ENCODE data around the gene RNU6-9.
A peak's percentile ranks its signal among the peaks of the same experiment; 100 is the strongest.

The RNU6-9 gene

DNA sequence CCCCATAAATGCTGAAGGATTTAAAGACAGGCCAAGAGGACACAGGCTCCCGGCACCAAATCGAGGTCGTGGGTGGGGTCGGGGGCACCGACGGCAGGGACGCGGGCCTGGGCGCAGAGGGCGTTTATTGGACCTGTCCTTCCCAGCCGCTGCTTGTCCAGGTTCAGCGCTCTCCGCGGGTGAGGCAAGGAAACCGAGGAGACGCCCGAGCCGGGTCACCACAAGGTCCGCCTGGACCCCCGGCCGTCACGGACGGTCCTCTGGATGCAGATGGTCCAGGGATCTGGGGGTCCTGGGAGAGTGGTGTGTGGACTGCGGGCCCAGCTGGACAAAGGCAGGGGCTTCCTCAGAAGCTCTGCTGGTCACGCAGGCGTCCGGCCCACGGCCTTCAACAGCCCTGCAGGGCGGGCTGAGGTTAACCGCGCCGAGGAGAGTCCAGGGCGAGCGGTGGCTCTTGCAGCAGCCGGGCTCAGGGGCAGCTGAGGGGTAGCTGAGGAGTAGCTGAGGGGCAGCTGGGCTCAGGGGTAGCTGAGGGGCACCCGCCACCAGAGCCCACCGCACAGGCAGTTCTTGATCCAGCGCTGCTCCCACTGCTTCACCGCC, 25.3 kb upstream of the RNU6-9 start:
- POLR2A ChIA-PET = interaction anchor here (0.5 kb wide), 1 partner anchor 51 kb away, joined by 5 read pairs; no protein-coding TSS in a partner anchor
- H3K4me1 ChIP-seq (ENCODE audit: control insufficient read depth, insufficient read depth, low read length) = no peaks in the 10 kb centered on the region; the same call in 1 of the 2 replicates
- H3K9me3 ChIP-seq (ENCODE audit: control insufficient read depth, insufficient read depth, low read depth, low read length) = no peaks in the 10 kb centered on the region
- CTCF ChIA-PET = no interaction called here
- TF ChIP-seq ZNF394 (tag by site-specific recombination; IDR thresholded peaks at IDR 0.05; ENCODE audit: borderline replicate concordance) = peak; percentile 96
- TF ChIP-seq ZNF555 (tag by site-specific recombination; conservative IDR thresholded peaks at IDR 0.05) = no peak
- no peak for TF ChIP-seq ZNF530 (tag by site-specific recombination; IDR thresholded peaks at IDR 0.05; ENCODE audit: low read depth)
- no peak for TF ChIP-seq ZBTB48 (tag by site-specific recombination; IDR thresholded peaks at IDR 0.05)
- no peak overlapping the region for H3K4me3 ChIP-seq (ENCODE audit: low read depth, low read length)
- H3K36me3 ChIP-seq (ENCODE audit: control insufficient read depth in 2 of 2, insufficient read depth in 1 of 2, low read length in 2 of 2) = peaks cover 7 to 38% of the 10 kb centered on the region in 2 experiments; a peak in 2 of 3 replicates
- H3K27ac ChIP-seq (ENCODE audit: extremely low read depth, low read depth, low read length) = no peak overlapping the region

GRCh38 chr19:868458-869244, 24.6 kb upstream of the RNU6-9 start:
- Histone ChIP-seq H3K27ac (ENCODE audit: extremely low read depth, low read depth, low read length) (0 out of 2 replicates have a peak overlapping the region, but pooled peaks have one; percentile 14), H3K36me3 (ENCODE audit: control insufficient read depth in 2 of 2, insufficient read depth in 1 of 2, low read length in 2 of 2) (peaks cover 7 to 41% of the 10 kb centered on the region in 2 experiments; a peak in 2 of 3 replicates), H3K9me3 (ENCODE audit: control insufficient read depth, insufficient read depth, low read depth, low read length) (no peaks in the 10 kb centered on the region), H3K4me1 (ENCODE audit: control insufficient read depth, insufficient read depth, low read length) (no peaks in the 10 kb centered on the region; the same call in 1 of the 2 replicates), H3K4me3 (ENCODE audit: low read depth, low read length) (no peak overlapping the region)
- ChIA-PET CTCF (no interaction called here), POLR2A (no interaction called here)
- TF ChIP-seq ZNF692 (tag by site-specific recombination; IDR thresholded peaks at IDR 0.05) (peak; percentile 95), PRDM6 (tag by site-specific recombination; IDR thresholded peaks at IDR 0.05) (no peak), ZNF2 (tag by site-specific recombination; IDR thresholded peaks at IDR 0.05) (no peak), ZFP69B (tag by site-specific recombination; IDR thresholded peaks at IDR 0.05) (peak; percentile 88), ZNF362 (tag by site-specific recombination; IDR thresholded peaks at IDR 0.05) (no peak), ZNF280D (tag by site-specific recombination; IDR thresholded peaks at IDR 0.05) (no peak), ZNF792 (tag by site-specific recombination; IDR thresholded peaks at IDR 0.05) (no peak), ZNF623 (tag by site-specific recombination; IDR thresholded peaks at IDR 0.05) (peak; percentile 58), ZNF394 (tag by site-specific recombination; IDR thresholded peaks at IDR 0.05; ENCODE audit: borderline replicate concordance) (peak; percentile 51; the same call in 1 of the 2 replicates), ZNF701 (tag by site-specific recombination; IDR thresholded peaks at IDR 0.05) (no peak), KLF10 (tag by site-specific recombination; IDR thresholded peaks at IDR 0.05) (no peak), ZNF600 (tag by site-specific recombination; IDR thresholded peaks at IDR 0.05) (peak; percentile 15; the same call in 1 of the 2 replicates), GLIS1 (tag by site-specific recombination; IDR thresholded peaks at IDR 0.05) (peak; percentile 40; the same call in 1 of the 2 replicates), SCRT2 (tag by site-specific recombination; IDR thresholded peaks at IDR 0.05) (peak; percentile 74)
- TF ChIP-seq, protein P1, sequence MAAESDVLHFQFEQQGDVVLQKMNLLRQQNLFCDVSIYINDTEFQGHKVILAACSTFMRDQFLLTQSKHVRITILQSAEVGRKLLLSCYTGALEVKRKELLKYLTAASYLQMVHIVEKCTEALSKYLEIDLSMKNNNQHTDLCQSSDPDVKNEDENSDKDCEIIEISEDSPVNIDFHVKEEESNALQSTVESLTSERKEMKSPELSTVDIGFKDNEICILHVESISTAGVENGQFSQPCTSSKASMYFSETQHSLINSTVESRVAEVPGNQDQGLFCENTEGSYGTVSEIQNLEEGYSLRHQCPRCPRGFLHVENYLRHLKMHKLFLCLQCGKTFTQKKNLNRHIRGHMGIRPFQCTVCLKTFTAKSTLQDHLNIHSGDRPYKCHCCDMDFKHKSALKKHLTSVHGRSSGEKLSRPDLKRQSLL (tag by site-specific recombination; IDR thresholded peaks at IDR 0.05) = no peak
- TF ChIP-seq, protein P2, sequence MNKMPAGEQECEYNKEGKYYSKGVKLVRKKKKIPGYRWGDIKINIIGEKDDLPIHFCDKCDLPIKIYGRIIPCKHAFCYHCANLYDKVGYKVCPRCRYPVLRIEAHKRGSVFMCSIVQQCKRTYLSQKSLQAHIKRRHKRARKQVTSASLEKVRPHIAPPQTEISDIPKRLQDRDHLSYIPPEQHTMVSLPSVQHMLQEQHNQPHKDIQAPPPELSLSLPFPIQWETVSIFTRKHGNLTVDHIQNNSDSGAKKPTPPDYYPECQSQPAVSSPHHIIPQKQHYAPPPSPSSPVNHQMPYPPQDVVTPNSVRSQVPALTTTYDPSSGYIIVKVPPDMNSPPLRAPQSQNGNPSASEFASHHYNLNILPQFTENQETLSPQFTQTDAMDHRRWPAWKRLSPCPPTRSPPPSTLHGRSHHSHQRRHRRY (tag by site-specific recombination; IDR thresholded peaks at IDR 0.05) = no peak
- TF ChIP-seq, protein P3, sequence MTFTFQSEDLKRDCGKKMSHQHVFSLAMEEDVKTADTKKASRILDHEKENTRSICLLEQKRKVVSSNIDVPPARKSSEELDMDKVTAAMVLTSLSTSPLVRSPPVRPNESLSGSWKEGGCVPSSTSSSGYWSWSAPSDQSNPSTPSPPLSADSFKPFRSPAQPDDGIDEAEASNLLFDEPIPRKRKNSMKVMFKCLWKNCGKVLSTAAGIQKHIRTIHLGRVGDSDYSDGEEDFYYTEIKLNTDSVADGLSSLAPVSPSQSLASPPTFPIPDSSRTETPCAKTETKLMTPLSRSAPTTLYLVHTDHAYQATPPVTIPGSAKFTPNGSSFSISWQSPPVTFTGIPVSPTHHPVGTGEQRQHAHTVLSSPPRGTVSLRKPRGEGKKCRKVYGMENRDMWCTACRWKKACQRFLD (tag by site-specific recombination; IDR thresholded peaks at IDR 0.05) = no peak
